Measurements from ENCODE around the gene SIX2. TPM values are rescaled to one million over a fixed set of nuclear protein-coding genes. Genes with fewer than 3 reads are reported as not detected.

Gene SIX2
- total and polyA plus RNA-seq, 9 of the 15 experiments (the other 6 are each of a cell fraction or from before 2014, with no cell fraction given) = not detected

DNA sequence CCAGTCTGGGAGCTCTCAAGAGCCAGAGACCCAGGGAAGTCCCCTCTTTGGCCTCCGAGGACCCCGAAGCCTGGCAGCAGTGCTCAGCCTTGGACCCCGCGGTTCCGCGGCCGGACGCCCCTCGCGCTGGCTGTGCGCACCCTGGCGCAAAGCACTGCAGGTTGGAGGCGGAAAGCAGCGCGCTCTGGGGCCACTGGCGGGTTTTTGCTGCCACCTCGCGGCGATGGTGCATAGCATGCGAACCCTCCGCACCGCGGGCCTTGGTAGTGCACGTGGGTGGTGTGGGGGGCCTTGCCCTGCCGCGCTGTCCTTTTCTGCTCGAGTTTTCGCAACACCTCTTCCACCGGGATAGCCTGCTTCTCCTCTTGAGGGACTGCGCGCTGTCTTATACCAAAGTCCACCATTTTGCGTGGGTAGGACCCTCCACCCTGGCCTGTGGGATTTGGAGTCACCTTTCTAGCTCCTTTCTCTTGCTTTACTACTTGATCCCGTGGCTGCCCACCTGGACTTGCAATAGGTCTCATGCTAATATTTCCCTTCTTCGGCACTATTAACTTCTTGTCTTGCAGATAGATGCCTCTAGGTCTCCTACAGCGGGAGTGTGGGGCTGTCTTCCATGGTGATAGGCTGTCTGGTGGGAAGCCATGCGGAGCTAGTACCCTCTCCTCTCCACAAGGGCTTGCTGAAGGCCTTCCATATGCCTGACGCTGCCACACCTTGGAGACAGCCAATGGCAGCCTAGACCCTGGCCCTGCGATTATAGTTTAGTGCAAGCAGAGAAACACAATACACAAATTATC, 53.5 kb downstream of the SIX2 start (continued):
- TF ChIP-seq, protein P1, sequence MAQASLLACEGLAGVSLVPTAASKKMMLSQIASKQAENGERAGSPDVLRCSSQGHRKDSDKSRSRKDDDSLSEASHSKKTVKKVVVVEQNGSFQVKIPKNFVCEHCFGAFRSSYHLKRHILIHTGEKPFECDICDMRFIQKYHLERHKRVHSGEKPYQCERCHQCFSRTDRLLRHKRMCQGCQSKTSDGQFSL (CRISPR knock-in tag; IDR thresholded peaks at IDR 0.05) = no peak
- TF ChIP-seq, protein P1 (tag; IDR thresholded peaks at IDR 0.05) = no peak
- TF ChIP-seq STAG1 (CRISPR knock-in tag; IDR thresholded peaks at IDR 0.05; ENCODE audit: borderline replicate concordance) (peak; percentile 96), SPI1 (IDR thresholded peaks at IDR 0.05; ENCODE audit: borderline replicate concordance, low read depth, low read length) (no peak), ZNF140 (CRISPR knock-in tag; IDR thresholded peaks at IDR 0.05) (no peak), CC2D1A (IDR thresholded peaks at IDR 0.05) (no peak), FOXA1 (IDR thresholded peaks at IDR 0.05; ENCODE audit: borderline replicate concordance) (no peak), HMGN3 (IDR thresholded peaks at IDR 0.05; ENCODE audit: borderline replicate concordance, extremely low read depth, insufficient read length, low read depth, low read length) (no peak), NCOA1 (IDR thresholded peaks at IDR 0.05; ENCODE audit: low read depth) (no peak), TEAD1 (CRISPR knock-in tag; IDR thresholded peaks at IDR 0.05) (peak in 1 of 2 experiments; percentile 29; a peak in 1 of 4 replicates)
- TF ChIP-seq, protein P2, sequence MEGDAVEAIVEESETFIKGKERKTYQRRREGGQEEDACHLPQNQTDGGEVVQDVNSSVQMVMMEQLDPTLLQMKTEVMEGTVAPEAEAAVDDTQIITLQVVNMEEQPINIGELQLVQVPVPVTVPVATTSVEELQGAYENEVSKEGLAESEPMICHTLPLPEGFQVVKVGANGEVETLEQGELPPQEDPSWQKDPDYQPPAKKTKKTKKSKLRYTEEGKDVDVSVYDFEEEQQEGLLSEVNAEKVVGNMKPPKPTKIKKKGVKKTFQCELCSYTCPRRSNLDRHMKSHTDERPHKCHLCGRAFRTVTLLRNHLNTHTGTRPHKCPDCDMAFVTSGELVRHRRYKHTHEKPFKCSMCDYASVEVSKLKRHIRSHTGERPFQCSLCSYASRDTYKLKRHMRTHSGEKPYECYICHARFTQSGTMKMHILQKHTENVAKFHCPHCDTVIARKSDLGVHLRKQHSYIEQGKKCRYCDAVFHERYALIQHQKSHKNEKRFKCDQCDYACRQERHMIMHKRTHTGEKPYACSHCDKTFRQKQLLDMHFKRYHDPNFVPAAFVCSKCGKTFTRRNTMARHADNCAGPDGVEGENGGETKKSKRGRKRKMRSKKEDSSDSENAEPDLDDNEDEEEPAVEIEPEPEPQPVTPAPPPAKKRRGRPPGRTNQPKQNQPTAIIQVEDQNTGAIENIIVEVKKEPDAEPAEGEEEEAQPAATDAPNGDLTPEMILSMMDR (IDR thresholded peaks at IDR 0.05 in 2 of 3, conservative IDR thresholded peaks at IDR 0.05 in 1 of 3; ENCODE audit: insufficient read depth in 2 of 3, low read depth in 1 of 3, low read length in 3 of 3) = peak; percentile 79 to 97 (median 87)
- TF ChIP-seq, protein P3, sequence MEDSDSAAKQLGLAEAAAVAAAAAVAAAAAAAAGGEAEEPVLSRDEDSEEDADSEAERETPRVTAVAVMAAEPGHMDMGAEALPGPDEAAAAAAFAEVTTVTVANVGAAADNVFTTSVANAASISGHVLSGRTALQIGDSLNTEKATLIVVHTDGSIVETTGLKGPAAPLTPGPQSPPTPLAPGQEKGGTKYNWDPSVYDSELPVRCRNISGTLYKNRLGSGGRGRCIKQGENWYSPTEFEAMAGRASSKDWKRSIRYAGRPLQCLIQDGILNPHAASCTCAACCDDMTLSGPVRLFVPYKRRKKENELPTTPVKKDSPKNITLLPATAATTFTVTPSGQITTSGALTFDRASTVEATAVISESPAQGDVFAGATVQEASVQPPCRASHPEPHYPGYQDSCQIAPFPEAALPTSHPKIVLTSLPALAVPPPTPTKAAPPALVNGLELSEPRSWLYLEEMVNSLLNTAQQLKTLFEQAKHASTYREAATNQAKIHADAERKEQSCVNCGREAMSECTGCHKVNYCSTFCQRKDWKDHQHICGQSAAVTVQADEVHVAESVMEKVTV (CRISPR knock-in tag; IDR thresholded peaks at IDR 0.05) = peak; percentile 74
- TF ChIP-seq, protein P4, sequence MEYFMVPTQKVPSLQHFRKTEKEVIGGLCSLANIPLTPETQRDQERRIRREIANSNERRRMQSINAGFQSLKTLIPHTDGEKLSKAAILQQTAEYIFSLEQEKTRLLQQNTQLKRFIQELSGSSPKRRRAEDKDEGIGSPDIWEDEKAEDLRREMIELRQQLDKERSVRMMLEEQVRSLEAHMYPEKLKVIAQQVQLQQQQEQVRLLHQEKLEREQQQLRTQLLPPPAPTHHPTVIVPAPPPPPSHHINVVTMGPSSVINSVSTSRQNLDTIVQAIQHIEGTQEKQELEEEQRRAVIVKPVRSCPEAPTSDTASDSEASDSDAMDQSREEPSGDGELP (CRISPR knock-in tag; IDR thresholded peaks at IDR 0.05; ENCODE audit: borderline replicate concordance) = peak; percentile 44; the same call in 1 of the 2 replicates

Data from K562 (cell line).